Subcutaneous adipose tissue (tissue), 4 donors: ENCODE results near the gene EXOC4. TPM values are rescaled to one million over a fixed set of nuclear protein-coding genes. Genes with fewer than 3 reads are reported as not detected.

Experiments
- total RNA-seq, 4 donors: library from RNA; depleted of rRNA; stranded (reverse); fragments of >200 nt; gene quantifications; one replicate each; pipeline ENCODE4 v1.1.0, GENCODE V29; 2016
- TF ChIP-seq, protein P1 (sequence below): fragments of 450-650 bp; IDR thresholded peaks from one replicate; pipeline ENCODE4 v1.5.1; 2016; ENCODE audit warnings: low read depth, mild to moderate bottlenecking, control low read depth, antibody characterized with exemption, moderate library complexity

EXOC4 gene
- total RNA-seq, 4 donors from 2014 or later: 62.9 to 84.3 (median 77.3) TPM

DNA sequence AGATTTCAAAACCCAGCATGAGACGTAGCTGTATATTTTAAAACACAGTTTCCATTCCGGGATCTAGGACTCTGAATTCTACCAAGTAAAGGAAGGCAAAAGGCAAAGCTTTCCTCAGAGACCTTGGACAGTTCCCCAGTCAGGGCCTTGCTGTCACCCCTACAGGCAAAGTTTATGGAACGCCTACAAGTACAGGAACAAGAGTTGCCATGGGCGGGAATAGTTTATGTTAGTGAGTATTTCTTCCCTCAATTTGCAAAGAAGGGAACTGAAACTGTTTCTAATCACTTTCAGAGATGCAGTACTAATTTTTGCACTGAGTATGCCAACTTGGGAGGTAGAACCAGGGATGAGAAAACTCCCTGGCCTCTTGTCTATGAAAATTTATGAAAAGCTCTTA is 806.1 kb downstream of the EXOC4 start:
- TF ChIP-seq, protein P1, sequence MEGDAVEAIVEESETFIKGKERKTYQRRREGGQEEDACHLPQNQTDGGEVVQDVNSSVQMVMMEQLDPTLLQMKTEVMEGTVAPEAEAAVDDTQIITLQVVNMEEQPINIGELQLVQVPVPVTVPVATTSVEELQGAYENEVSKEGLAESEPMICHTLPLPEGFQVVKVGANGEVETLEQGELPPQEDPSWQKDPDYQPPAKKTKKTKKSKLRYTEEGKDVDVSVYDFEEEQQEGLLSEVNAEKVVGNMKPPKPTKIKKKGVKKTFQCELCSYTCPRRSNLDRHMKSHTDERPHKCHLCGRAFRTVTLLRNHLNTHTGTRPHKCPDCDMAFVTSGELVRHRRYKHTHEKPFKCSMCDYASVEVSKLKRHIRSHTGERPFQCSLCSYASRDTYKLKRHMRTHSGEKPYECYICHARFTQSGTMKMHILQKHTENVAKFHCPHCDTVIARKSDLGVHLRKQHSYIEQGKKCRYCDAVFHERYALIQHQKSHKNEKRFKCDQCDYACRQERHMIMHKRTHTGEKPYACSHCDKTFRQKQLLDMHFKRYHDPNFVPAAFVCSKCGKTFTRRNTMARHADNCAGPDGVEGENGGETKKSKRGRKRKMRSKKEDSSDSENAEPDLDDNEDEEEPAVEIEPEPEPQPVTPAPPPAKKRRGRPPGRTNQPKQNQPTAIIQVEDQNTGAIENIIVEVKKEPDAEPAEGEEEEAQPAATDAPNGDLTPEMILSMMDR: no peak

DNA sequence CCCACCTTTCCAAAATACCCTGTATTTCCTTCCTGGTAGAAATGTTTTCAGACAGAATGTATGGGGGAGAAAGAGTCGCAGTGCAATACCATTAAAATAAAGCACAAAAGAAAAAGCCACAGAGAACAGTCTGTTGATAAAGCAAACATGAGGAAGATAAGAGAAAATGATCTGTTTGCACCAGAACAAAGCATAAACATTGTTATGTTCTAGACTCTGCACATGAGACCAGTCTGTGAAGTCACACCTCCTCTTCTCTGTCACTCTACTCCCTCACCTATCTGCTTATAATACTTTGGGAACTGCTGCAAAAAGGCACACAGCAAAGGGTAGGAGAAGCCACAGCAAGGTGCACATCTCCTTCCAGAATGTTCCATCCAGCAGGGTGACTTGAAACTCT is 807.0 kb downstream of the EXOC4 start:
- TF ChIP-seq, protein P1: no peak

DNA sequence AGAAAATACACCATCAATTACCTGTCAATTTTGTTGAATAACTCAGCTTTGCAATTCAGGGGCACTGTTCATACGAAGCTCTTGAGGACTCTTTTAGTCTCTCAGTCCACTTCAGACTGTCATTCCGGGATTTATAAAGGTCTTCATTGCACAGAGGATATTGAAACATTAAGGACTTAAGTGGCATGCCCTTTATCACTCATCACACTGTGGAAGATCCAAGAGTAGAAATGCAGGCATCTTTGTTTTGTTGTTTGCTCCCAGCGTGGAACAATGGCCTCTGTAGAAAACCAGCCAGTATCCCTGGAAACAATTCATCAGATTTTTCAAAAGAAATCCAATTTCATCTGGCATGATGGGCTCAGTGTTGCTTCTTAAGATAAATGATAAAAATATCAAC is 808.0 kb downstream of the EXOC4 start:
- TF ChIP-seq, protein P1: no peak

DNA sequence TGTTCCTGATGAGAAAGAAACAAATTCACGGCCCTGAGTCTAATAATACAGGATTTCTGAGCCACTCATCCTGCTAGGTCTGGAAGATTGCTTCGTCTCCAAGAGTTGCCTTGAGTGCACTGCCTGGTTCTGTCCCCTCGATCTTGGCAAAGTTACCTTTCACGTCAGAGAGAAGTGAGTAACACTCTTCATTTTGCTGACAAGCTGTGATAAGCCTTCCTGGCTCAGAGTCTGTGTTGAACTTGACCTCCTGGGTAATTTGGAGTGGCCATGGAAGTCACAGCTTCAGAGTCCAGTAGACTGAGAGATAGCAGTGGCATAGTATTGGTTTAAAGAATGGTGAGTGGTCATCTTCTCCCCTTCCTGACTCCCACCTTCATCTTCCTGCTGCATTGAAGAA is 809.6 kb downstream of the EXOC4 start:
- TF ChIP-seq, protein P1: no peak

DNA sequence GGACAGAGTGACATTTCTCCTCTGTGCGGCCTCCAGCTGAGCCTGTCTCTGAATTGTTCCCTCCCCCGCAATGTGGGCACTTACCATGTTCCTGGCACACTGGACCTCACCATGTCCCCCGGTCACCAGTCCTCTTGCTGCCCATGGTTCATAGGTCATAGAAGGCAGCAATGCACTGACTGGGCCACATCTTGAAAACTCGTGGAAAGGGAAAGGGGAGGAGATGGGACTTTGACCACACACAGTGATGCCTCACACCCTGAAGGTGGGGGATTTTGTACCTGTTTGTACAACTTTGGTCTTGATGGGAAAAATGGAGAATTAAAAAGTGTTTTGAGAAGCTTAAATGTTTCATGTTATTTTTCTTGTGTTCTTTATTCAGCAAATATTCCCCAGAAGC is 812.5 kb downstream of the EXOC4 start:
- TF ChIP-seq, protein P1: no peak

DNA sequence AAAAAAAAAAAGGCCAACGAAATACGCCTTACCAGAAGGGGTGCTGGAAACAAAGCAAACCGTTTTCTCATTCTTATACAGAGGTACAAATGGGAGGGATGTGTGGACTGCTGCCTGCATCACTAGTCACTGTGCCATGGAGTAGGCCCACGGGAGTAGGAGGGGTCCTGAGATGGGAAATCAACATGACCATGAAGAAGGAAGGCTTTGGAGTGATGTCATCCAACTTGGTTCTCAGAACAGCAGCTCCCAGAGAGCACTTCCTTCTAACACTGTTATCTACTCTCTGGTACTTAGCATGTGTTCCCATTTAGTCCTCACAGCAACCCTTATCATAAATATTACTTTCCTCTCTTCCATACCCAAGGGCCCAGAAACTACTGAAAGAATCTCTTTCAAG is 814.3 kb downstream of the EXOC4 start:
- TF ChIP-seq, protein P1: no peak

DNA sequence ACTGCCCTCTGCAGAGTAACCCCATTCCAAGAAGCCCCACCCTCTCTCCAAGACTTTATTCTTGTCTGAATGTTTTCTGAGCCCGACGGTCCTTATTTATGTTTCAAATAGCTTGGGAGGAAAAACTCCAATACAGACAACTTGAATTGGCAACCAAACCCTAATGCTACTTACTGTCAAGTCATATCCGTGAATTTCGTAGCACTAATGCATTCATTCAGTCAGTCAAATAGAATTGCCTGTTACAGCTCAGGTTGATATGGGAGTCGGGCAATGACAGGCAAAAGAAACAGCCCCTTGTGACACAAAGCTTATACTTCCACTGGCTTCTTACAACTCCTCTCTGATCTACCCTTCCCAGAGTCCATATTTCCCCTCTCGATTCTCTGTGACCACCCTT is 815.8 kb downstream of the EXOC4 start:
- TF ChIP-seq, protein P1: no peak
